ENCODE measurements around the gene MEGF11.

The MEGF11 gene

GRCh38 chr15:66070220-66070934, 183.2 kb downstream of the MEGF11 start:
- DNase-seq (ENCODE audit: insufficient read length, low spot score), result no peak
- FAIRE-seq, result no peak
- TF ChIP-seq POLR2AphosphoS5 (IDR thresholded peaks at IDR 0.05; ENCODE audit: low read depth, low read length) (no peak), POLR2A (IDR thresholded peaks at IDR 0.05; ENCODE audit: low read depth, low read length) (no peak), TAF1 (IDR thresholded peaks at IDR 0.05; ENCODE audit: low read depth, low read length) (no peak), SPI1 (IDR thresholded peaks at IDR 0.05; ENCODE audit: low read depth, low read length) (no peak), POU2F2 (IDR thresholded peaks at IDR 0.05; ENCODE audit: low read depth, low read length) (no peak), PAX5 (IDR thresholded peaks at IDR 0.05; ENCODE audit: insufficient read depth, low read length, severe bottlenecking) (no peak)

- DNase-seq (ENCODE audit: insufficient read length, low spot score), result no peak
- FAIRE-seq, result no peak
- no peak for TF ChIP-seq POLR2AphosphoS5 (IDR thresholded peaks at IDR 0.05; ENCODE audit: low read depth, low read length)
- TF ChIP-seq POU2F2 (IDR thresholded peaks at IDR 0.05; ENCODE audit: low read depth, low read length), result no peak
- no peak for TF ChIP-seq TAF1 (IDR thresholded peaks at IDR 0.05; ENCODE audit: low read depth, low read length)
- TF ChIP-seq SPI1 (IDR thresholded peaks at IDR 0.05; ENCODE audit: low read depth, low read length), result no peak
- no peak for TF ChIP-seq POLR2A (IDR thresholded peaks at IDR 0.05; ENCODE audit: low read depth, low read length)
- no peak for TF ChIP-seq PAX5 (IDR thresholded peaks at IDR 0.05; ENCODE audit: insufficient read depth, low read length, severe bottlenecking)
Measured at GRCh38 chr15:66069751-66070150, 183.8 kb downstream of the MEGF11 start.

GRCh38 chr15:66068801-66069200, 184.7 kb downstream of the MEGF11 start:
- DNase-seq (ENCODE audit: insufficient read length, low spot score), result no peak
- TF ChIP-seq SPI1 (IDR thresholded peaks at IDR 0.05; ENCODE audit: low read depth, low read length), result no peak
- TF ChIP-seq POLR2AphosphoS5 (IDR thresholded peaks at IDR 0.05; ENCODE audit: low read depth, low read length), result no peak
- no peak for TF ChIP-seq PAX5 (IDR thresholded peaks at IDR 0.05; ENCODE audit: insufficient read depth, low read length, severe bottlenecking)
- TF ChIP-seq TAF1 (IDR thresholded peaks at IDR 0.05; ENCODE audit: low read depth, low read length), result no peak
- no peak for TF ChIP-seq POU2F2 (IDR thresholded peaks at IDR 0.05; ENCODE audit: low read depth, low read length)
- TF ChIP-seq POLR2A (IDR thresholded peaks at IDR 0.05; ENCODE audit: low read depth, low read length), result no peak
- no peak for FAIRE-seq

- no peak for DNase-seq (ENCODE audit: insufficient read length, low spot score)
- TF ChIP-seq POLR2AphosphoS5 (IDR thresholded peaks at IDR 0.05; ENCODE audit: low read depth, low read length) (no peak), TAF1 (IDR thresholded peaks at IDR 0.05; ENCODE audit: low read depth, low read length) (no peak), POLR2A (IDR thresholded peaks at IDR 0.05; ENCODE audit: low read depth, low read length) (no peak)
- no peak for FAIRE-seq
Measured at GRCh38 chr15:66067687-66068086, 185.9 kb downstream of the MEGF11 start.

- no peak for DNase-seq (ENCODE audit: insufficient read length, low spot score)
- no peak for TF ChIP-seq POLR2AphosphoS5 (IDR thresholded peaks at IDR 0.05; ENCODE audit: low read depth, low read length)
- TF ChIP-seq POU2F2 (IDR thresholded peaks at IDR 0.05; ENCODE audit: low read depth, low read length), result no peak
- TF ChIP-seq TAF1 (IDR thresholded peaks at IDR 0.05; ENCODE audit: low read depth, low read length), result no peak
- no peak for TF ChIP-seq PAX5 (IDR thresholded peaks at IDR 0.05; ENCODE audit: insufficient read depth, low read length, severe bottlenecking)
- TF ChIP-seq SPI1 (IDR thresholded peaks at IDR 0.05; ENCODE audit: low read depth, low read length), result no peak
- no peak for TF ChIP-seq POLR2A (IDR thresholded peaks at IDR 0.05; ENCODE audit: low read depth, low read length)
- FAIRE-seq, result no peak
Measured at GRCh38 chr15:66066481-66066880, 187.1 kb downstream of the MEGF11 start.

- TF ChIP-seq POLR2A (IDR thresholded peaks at IDR 0.05; ENCODE audit: low read depth, low read length) (no peak), POU2F2 (IDR thresholded peaks at IDR 0.05; ENCODE audit: low read depth, low read length) (no peak), SPI1 (IDR thresholded peaks at IDR 0.05; ENCODE audit: low read depth, low read length) (no peak), TAF1 (IDR thresholded peaks at IDR 0.05; ENCODE audit: low read depth, low read length) (no peak), POLR2AphosphoS5 (IDR thresholded peaks at IDR 0.05; ENCODE audit: low read depth, low read length) (no peak), PAX5 (IDR thresholded peaks at IDR 0.05; ENCODE audit: insufficient read depth, low read length, severe bottlenecking) (no peak)
- no peak for DNase-seq (ENCODE audit: insufficient read length, low spot score)
- no peak for FAIRE-seq
Measured at GRCh38 chr15:66066005-66066404, 187.5 kb downstream of the MEGF11 start.

- DNase-seq (ENCODE audit: insufficient read length, low spot score) (no peak), FAIRE-seq (no peak)
- TF ChIP-seq POLR2AphosphoS5 (IDR thresholded peaks at IDR 0.05; ENCODE audit: low read depth, low read length), result no peak
- no peak for TF ChIP-seq SPI1 (IDR thresholded peaks at IDR 0.05; ENCODE audit: low read depth, low read length)
- TF ChIP-seq POU2F2 (IDR thresholded peaks at IDR 0.05; ENCODE audit: low read depth, low read length), result no peak
- TF ChIP-seq POLR2A (IDR thresholded peaks at IDR 0.05; ENCODE audit: low read depth, low read length), result no peak
- no peak for TF ChIP-seq TAF1 (IDR thresholded peaks at IDR 0.05; ENCODE audit: low read depth, low read length)
- no peak for TF ChIP-seq PAX5 (IDR thresholded peaks at IDR 0.05; ENCODE audit: insufficient read depth, low read length, severe bottlenecking)
Measured at GRCh38 chr15:66065325-66065724, 188.2 kb downstream of the MEGF11 start.

- DNase-seq (ENCODE audit: insufficient read length, low spot score) (no peak), FAIRE-seq (no peak)
- TF ChIP-seq POU2F2 (IDR thresholded peaks at IDR 0.05; ENCODE audit: low read depth, low read length) (no peak), PAX5 (IDR thresholded peaks at IDR 0.05; ENCODE audit: insufficient read depth, low read length, severe bottlenecking) (no peak), POLR2A (IDR thresholded peaks at IDR 0.05; ENCODE audit: low read depth, low read length) (no peak), SPI1 (IDR thresholded peaks at IDR 0.05; ENCODE audit: low read depth, low read length) (no peak), TAF1 (IDR thresholded peaks at IDR 0.05; ENCODE audit: low read depth, low read length) (no peak), POLR2AphosphoS5 (IDR thresholded peaks at IDR 0.05; ENCODE audit: low read depth, low read length) (no peak)
Measured at GRCh38 chr15:66063147-66063546, 190.4 kb downstream of the MEGF11 start.

- no peak for TF ChIP-seq POU2F2 (IDR thresholded peaks at IDR 0.05; ENCODE audit: low read depth, low read length)
- no peak for TF ChIP-seq TAF1 (IDR thresholded peaks at IDR 0.05; ENCODE audit: low read depth, low read length)
- no peak for TF ChIP-seq POLR2AphosphoS5 (IDR thresholded peaks at IDR 0.05; ENCODE audit: low read depth, low read length)
- TF ChIP-seq PAX5 (IDR thresholded peaks at IDR 0.05; ENCODE audit: insufficient read depth, low read length, severe bottlenecking), result no peak
- TF ChIP-seq POLR2A (IDR thresholded peaks at IDR 0.05; ENCODE audit: low read depth, low read length), result no peak
- no peak for TF ChIP-seq SPI1 (IDR thresholded peaks at IDR 0.05; ENCODE audit: low read depth, low read length)
- no peak for FAIRE-seq
- DNase-seq (ENCODE audit: insufficient read length, low spot score), result no peak
Measured at GRCh38 chr15:66057089-66057488, 196.5 kb downstream of the MEGF11 start.

GRCh38 chr15:66053991-66054390, 199.6 kb downstream of the MEGF11 start:
- DNase-seq (ENCODE audit: insufficient read length, low spot score), result no peak
- TF ChIP-seq TAF1 (IDR thresholded peaks at IDR 0.05; ENCODE audit: low read depth, low read length) (no peak), POLR2A (IDR thresholded peaks at IDR 0.05; ENCODE audit: low read depth, low read length) (no peak), PAX5 (IDR thresholded peaks at IDR 0.05; ENCODE audit: insufficient read depth, low read length, severe bottlenecking) (no peak), POU2F2 (IDR thresholded peaks at IDR 0.05; ENCODE audit: low read depth, low read length) (no peak), POLR2AphosphoS5 (IDR thresholded peaks at IDR 0.05; ENCODE audit: low read depth, low read length) (no peak), SPI1 (IDR thresholded peaks at IDR 0.05; ENCODE audit: low read depth, low read length) (no peak)
- no peak for FAIRE-seq

Measured in GM12891 (cell line).